ENCODE data around the gene LAYN. TPM values are rescaled to one million over a fixed set of nuclear protein-coding genes. Genes with fewer than 3 reads are reported as not detected.

The LAYN gene
- total and polyA plus RNA-seq, 2 experiments from 2014 or later, result 118 to 121 TPM

GRCh38 chr11:111604392-111605009 is 64.0 kb downstream of the LAYN start:
- TF ChIP-seq EZH2phosphoT487 (IDR thresholded peaks at IDR 0.05; ENCODE audit: insufficient read depth, low read depth) (no peak), EZH2 (IDR thresholded peaks at IDR 0.05; ENCODE audit: insufficient read depth, poor library complexity, severe bottlenecking) (no peak)
- peak; percentile 70 for DNase-seq
- H3F3A ChIP-seq (ENCODE audit: insufficient read depth), result peaks cover 15% of the 10 kb centered on the region; the same call in 1 of the 2 replicates
- no peaks in the 10 kb centered on the region for H3K9me2 ChIP-seq (ENCODE audit: insufficient read depth)
- 17 to 20% methylated on average over 9 of the region's 9 CpGs for WGBS, 2 experiments (ENCODE audit: low coverage in 1 of 2, low lambda C conversion rate in 2 of 2, missing lambda C conversion rate in 2 of 2)
- no peak overlapping the region for H2AFZ ChIP-seq
- peak overlapping the region; percentile 94 for H3K9ac ChIP-seq
- H3K36me3 ChIP-seq (ENCODE audit: low read depth), result no peaks in the 10 kb centered on the region; the same call in 1 of the 2 replicates
- no peak overlapping the region; the same call in 1 of the 2 replicates for H3K27ac ChIP-seq
- H4K20me1 ChIP-seq (ENCODE audit: insufficient read depth), result peaks cover 4% of the 10 kb centered on the region; the same call in 1 of the 2 replicates
- peak overlapping the region; percentile 96 for H3K4me2 ChIP-seq (ENCODE audit: unreplicated experiment)
- peaks cover 70% of the 10 kb centered on the region for H3K79me2 ChIP-seq (ENCODE audit: insufficient read depth)
- no peaks in the 10 kb centered on the region for H3K9me3 ChIP-seq (ENCODE audit: low read depth)
- H3K27me3 ChIP-seq (replicated peaks; ENCODE audit: insufficient read depth), result no peaks in the 10 kb centered on the region
- peaks cover 38% of the 10 kb centered on the region for H3K4me1 ChIP-seq (ENCODE audit: insufficient read depth)
- in situ Hi-C loops (cut with MboI), result no loop called here
- H3K4me3 ChIP-seq, result peak overlapping the region; percentile 84

GRCh38 chr11:111605681-111606080 is 65.2 kb downstream of the LAYN start:
- H3K4me3 ChIP-seq, result peak overlapping the region; percentile 84; the same call in 1 of the 2 replicates
- H4K20me1 ChIP-seq (ENCODE audit: insufficient read depth), result peaks cover 4% of the 10 kb centered on the region; the same call in 1 of the 2 replicates
- TF ChIP-seq EZH2 (IDR thresholded peaks at IDR 0.05; ENCODE audit: insufficient read depth, poor library complexity, severe bottlenecking) (no peak), EZH2phosphoT487 (IDR thresholded peaks at IDR 0.05; ENCODE audit: insufficient read depth, low read depth) (no peak)
- no peaks in the 10 kb centered on the region; the same call in 1 of the 2 replicates for H3K36me3 ChIP-seq (ENCODE audit: low read depth)
- peaks cover 15% of the 10 kb centered on the region; the same call in 1 of the 2 replicates for H3F3A ChIP-seq (ENCODE audit: insufficient read depth)
- no peak for DNase-seq
- no peaks in the 10 kb centered on the region for H3K27me3 ChIP-seq (replicated peaks; ENCODE audit: insufficient read depth)
- H3K27ac ChIP-seq, result no peak overlapping the region
- H3K9me2 ChIP-seq (ENCODE audit: insufficient read depth), result no peaks in the 10 kb centered on the region
- WGBS, 2 experiments (ENCODE audit: low coverage in 1 of 2, low lambda C conversion rate in 2 of 2, missing lambda C conversion rate in 2 of 2), result 53 to 67% methylated on average over 4 of the region's 4 CpGs
- H3K4me1 ChIP-seq (ENCODE audit: insufficient read depth), result peaks cover 38% of the 10 kb centered on the region
- H3K79me2 ChIP-seq (ENCODE audit: insufficient read depth), result peaks cover 82% of the 10 kb centered on the region
- H3K4me2 ChIP-seq (ENCODE audit: unreplicated experiment), result peak overlapping the region; percentile 96
- H2AFZ ChIP-seq, result no peak overlapping the region
- H3K9me3 ChIP-seq (ENCODE audit: low read depth), result no peaks in the 10 kb centered on the region
- in situ Hi-C loops (cut with MboI), result no loop called here
- H3K9ac ChIP-seq, result 0 out of 2 replicates have a peak overlapping the region, but pooled peaks have one; percentile 19

- no peaks in the 10 kb centered on the region for H3K9me2 ChIP-seq (ENCODE audit: insufficient read depth)
- H3K27ac ChIP-seq, result no peak overlapping the region
- peak overlapping the region; percentile 39 for H3K4me2 ChIP-seq (ENCODE audit: unreplicated experiment)
- H3F3A ChIP-seq (ENCODE audit: insufficient read depth), result peaks cover 13% of the 10 kb centered on the region; the same call in 1 of the 2 replicates
- TF ChIP-seq EZH2 (IDR thresholded peaks at IDR 0.05; ENCODE audit: insufficient read depth, poor library complexity, severe bottlenecking), result no peak
- no peak for TF ChIP-seq EZH2phosphoT487 (IDR thresholded peaks at IDR 0.05; ENCODE audit: insufficient read depth, low read depth)
- no peaks in the 10 kb centered on the region for H3K27me3 ChIP-seq (replicated peaks; ENCODE audit: insufficient read depth)
- peaks cover 4% of the 10 kb centered on the region; the same call in 1 of the 2 replicates for H4K20me1 ChIP-seq (ENCODE audit: insufficient read depth)
- no peak overlapping the region for H2AFZ ChIP-seq
- peaks cover 40% of the 10 kb centered on the region for H3K4me1 ChIP-seq (ENCODE audit: insufficient read depth)
- DNase-seq, result peak; percentile 37
- H3K9ac ChIP-seq, result peak overlapping the region; percentile 1; the same call in 1 of the 2 replicates
- peak overlapping the region; percentile 10; the same call in 1 of the 2 replicates for H3K4me3 ChIP-seq
- H3K79me2 ChIP-seq (ENCODE audit: insufficient read depth), result peaks cover 95% of the 10 kb centered on the region
- H3K9me3 ChIP-seq (ENCODE audit: low read depth), result no peaks in the 10 kb centered on the region
- no peaks in the 10 kb centered on the region; the same call in 1 of the 2 replicates for H3K36me3 ChIP-seq (ENCODE audit: low read depth)
- in situ Hi-C loops (cut with MboI), result no loop called here
These were observed 66.5 kb downstream of the LAYN start for GRCh38 chr11:111606986-111607385.

- no peak for DNase-seq
- in situ Hi-C loops (cut with MboI), result no loop called here
- H4K20me1 ChIP-seq (ENCODE audit: insufficient read depth), result peaks cover 4% of the 10 kb centered on the region; the same call in 1 of the 2 replicates
- WGBS, 2 experiments (ENCODE audit: low coverage in 1 of 2, low lambda C conversion rate in 2 of 2, missing lambda C conversion rate in 2 of 2), result 90 to 91% methylated on average over 3 of the region's 3 CpGs
- no peak for TF ChIP-seq EZH2phosphoT487 (IDR thresholded peaks at IDR 0.05; ENCODE audit: insufficient read depth, low read depth)
- TF ChIP-seq EZH2 (IDR thresholded peaks at IDR 0.05; ENCODE audit: insufficient read depth, poor library complexity, severe bottlenecking), result no peak
- H3K9me2 ChIP-seq (ENCODE audit: insufficient read depth), result no peaks in the 10 kb centered on the region
- no peaks in the 10 kb centered on the region for H3K9me3 ChIP-seq (ENCODE audit: low read depth)
- H3K4me3 ChIP-seq, result no peak overlapping the region
- H3K36me3 ChIP-seq (ENCODE audit: low read depth), result no peaks in the 10 kb centered on the region; the same call in 1 of the 2 replicates
- H3K27me3 ChIP-seq (replicated peaks; ENCODE audit: insufficient read depth), result no peaks in the 10 kb centered on the region
- peaks cover 13% of the 10 kb centered on the region; the same call in 1 of the 2 replicates for H3F3A ChIP-seq (ENCODE audit: insufficient read depth)
- H3K27ac ChIP-seq, result no peak overlapping the region
- H3K9ac ChIP-seq, result no peak overlapping the region
- H3K4me2 ChIP-seq (ENCODE audit: unreplicated experiment), result no peak overlapping the region
- H3K79me2 ChIP-seq (ENCODE audit: insufficient read depth), result peaks cover 92% of the 10 kb centered on the region
- H2AFZ ChIP-seq, result no peak overlapping the region
- peaks cover 46% of the 10 kb centered on the region for H3K4me1 ChIP-seq (ENCODE audit: insufficient read depth)
These were observed 67.2 kb downstream of the LAYN start for GRCh38 chr11:111607751-111608150.

MicroRNAs within 50 kb of the gene (microRNA counts, 767-probe panel; counts per million panel counts)
- 447 counts per million, percentile 86 among the panel's probes with 10 or more counts for microRNA hsa-miR-34b-3p
- 447 counts per million, percentile 86 among the panel's probes with 10 or more counts for microRNA hsa-miR-34c-3p
- 447 counts per million, percentile 86 among the panel's probes with 10 or more counts for microRNA hsa-miR-34c-5p

Small RNA genes within 50 kb of the gene (microRNA-seq; reads per million reads assigned to microRNA genes)
- gene MIR34B (ENCODE audit: borderline number of aligned reads) (54.7 reads per million, percentile 43 among the genes with 10 or more reads in this experiment), gene MIR34C (ENCODE audit: borderline number of aligned reads) (1,066 reads per million, percentile 77 among the genes with 10 or more reads in this experiment)

Small RNA genes within 50 kb of the gene (small RNA-seq; reads per million reads assigned to genes)
- 0.43 reads per million for gene MIR34B (ENCODE audit: low read depth, low replicate concordance)
- gene MIR34C (ENCODE audit: low read depth, low replicate concordance), result 8.0 reads per million, percentile 83 among the genes with 10 or more reads in this experiment

Other genes starting within 250 kb of the LAYN start
- not detected in 2 replicates for gene POU2AF3, start 242.2 kb upstream of the LAYN start, total RNA-seq (2014; rRNA removed; shearing (Covaris generic))
- not detected in 2 replicates for gene POU2AF3, start 242.2 kb upstream of the LAYN start, polyA plus RNA-seq (2016; fragmentation: Nextera tagmentation; extraction: Ambion mirVana)
- gene POU2AF1, start 161.4 kb upstream of the LAYN start, total RNA-seq (2014; rRNA removed; shearing (Covaris generic)), result 0.11 TPM in 1 of 2 replicates, not detected in the other
- 0.09 and 0.16 TPM in 2 replicates for gene POU2AF1, start 161.4 kb upstream of the LAYN start, polyA plus RNA-seq (2016; fragmentation: Nextera tagmentation; extraction: Ambion mirVana)
- gene BTG4, start 28.3 kb upstream of the LAYN start, total RNA-seq (2014; rRNA removed; shearing (Covaris generic)), result not detected in 2 replicates
- 0.33 TPM in 1 of 2 replicates, not detected in the other for gene BTG4, start 28.3 kb upstream of the LAYN start, polyA plus RNA-seq (2016; fragmentation: Nextera tagmentation; extraction: Ambion mirVana)
- not detected in 2 replicates for gene HOATZ, start 25.9 kb upstream of the LAYN start, total RNA-seq (2014; rRNA removed; shearing (Covaris generic))
- gene HOATZ, start 25.9 kb upstream of the LAYN start, polyA plus RNA-seq (2016; fragmentation: Nextera tagmentation; extraction: Ambion mirVana), result not detected in 2 replicates
- 14.7 and 14.8 TPM in 2 replicates for gene SIK2, start 61.7 kb downstream of the LAYN start, total RNA-seq (2014; rRNA removed; shearing (Covaris generic))
- gene SIK2, start 61.7 kb downstream of the LAYN start, polyA plus RNA-seq (2016; fragmentation: Nextera tagmentation; extraction: Ambion mirVana), result 5.9 and 6.2 TPM in 2 replicates
- 24.8 and 25.1 TPM in 2 replicates for gene PPP2R1B, start 225.7 kb downstream of the LAYN start, total RNA-seq (2014; rRNA removed; shearing (Covaris generic))
- gene PPP2R1B, start 225.7 kb downstream of the LAYN start, polyA plus RNA-seq (2016; fragmentation: Nextera tagmentation; extraction: Ambion mirVana), result 22.1 and 26.2 TPM in 2 replicates